ENCODE measurements around the gene EVX2. TPM values are rescaled to one million over a fixed set of nuclear protein-coding genes. Genes with fewer than 3 reads are reported as not detected.

EVX2 gene
- total and polyA plus RNA-seq, 12 donors, result not detected

GRCh38 chr2:176096243-176096985, 12.7 kb upstream of the EVX2 start:
- H3K36me3 ChIP-seq (replicated peaks in 1 of 2), result no peaks in the 10 kb centered on the region
- H3K27ac ChIP-seq, result no peak overlapping the region
- no peak for DNase-seq
- intact Hi-C loops (cut with DNase I), result loop anchor here in 1 of 2 donors (10.0 kb wide), 1 partner anchor 842 kb away; no protein-coding TSS in a partner anchor
- no peak for TF ChIP-seq POLR2A (IDR thresholded peaks at IDR 0.05)
- no peak for TF ChIP-seq CTCF (IDR thresholded peaks at IDR 0.05)
- H3K4me3 ChIP-seq, result peak overlapping the region in 1 of 4 donors; percentile 35
- H3K27me3 ChIP-seq, result peaks cover 99% of the 10 kb centered on the region
- H3K4me1 ChIP-seq (replicated peaks in 1 of 2), result peaks cover 0 to 25% of the 10 kb centered on the region in 2 donors
- no peaks in the 10 kb centered on the region for H3K9me3 ChIP-seq (replicated peaks in 1 of 3)
- 17 to 18% (median 17%) methylated on average over 16 of the region's 16 CpGs for WGBS, 4 donors

- TF ChIP-seq CTCF (IDR thresholded peaks at IDR 0.05) (no peak), POLR2A (IDR thresholded peaks at IDR 0.05) (no peak)
- H3K4me1 ChIP-seq (replicated peaks in 1 of 2), result peaks cover 0 to 25% of the 10 kb centered on the region in 2 donors
- WGBS, 4 donors, result 16 to 22% (median 17%) methylated on average over 5 of the region's 5 CpGs
- peaks cover 99% of the 10 kb centered on the region for H3K27me3 ChIP-seq
- no peak for DNase-seq
- no peaks in the 10 kb centered on the region for H3K36me3 ChIP-seq (replicated peaks in 1 of 2)
- H3K27ac ChIP-seq, result no peak overlapping the region
- H3K4me3 ChIP-seq, result no peak overlapping the region
- H3K9me3 ChIP-seq (replicated peaks in 1 of 3), result no peaks in the 10 kb centered on the region
- intact Hi-C loops (cut with DNase I), result loop anchor here in 1 of 2 donors (10.0 kb wide), 1 partner anchor 841 kb away; no protein-coding TSS in a partner anchor
Measured at GRCh38 chr2:176095421-176095820, 11.7 kb upstream of the EVX2 start.

- Histone ChIP-seq H3K36me3 (replicated peaks in 1 of 2) (no peaks in the 10 kb centered on the region), H3K9me3 (replicated peaks in 1 of 3) (no peaks in the 10 kb centered on the region), H3K27me3 (peaks cover 98% of the 10 kb centered on the region), H3K27ac (no peak overlapping the region), H3K4me3 (no peak overlapping the region), H3K4me1 (replicated peaks in 1 of 2) (peaks cover 0 to 25% of the 10 kb centered on the region in 2 donors)
- 8 to 17% (median 10%) methylated on average over 12 of the region's 12 CpGs for WGBS, 4 donors
- TF ChIP-seq CTCF (IDR thresholded peaks at IDR 0.05), result no peak
- no peak for TF ChIP-seq POLR2A (IDR thresholded peaks at IDR 0.05)
- intact Hi-C loops (cut with DNase I), result loop anchor here in 1 of 2 donors (5.0 to 10.0 kb wide), 2 partner anchors 727 to 840 kb away; no protein-coding TSS in a partner anchor
- no peak for DNase-seq
Measured at GRCh38 chr2:176094349-176094748, 10.6 kb upstream of the EVX2 start.

- Histone ChIP-seq H3K27me3 (peaks cover 97% of the 10 kb centered on the region), H3K9me3 (replicated peaks in 1 of 3) (no peaks in the 10 kb centered on the region), H3K4me3 (no peak overlapping the region), H3K27ac (no peak overlapping the region), H3K4me1 (replicated peaks in 1 of 2) (peaks cover 0 to 25% of the 10 kb centered on the region in 2 donors), H3K36me3 (replicated peaks in 1 of 2) (no peaks in the 10 kb centered on the region)
- TF ChIP-seq POLR2A (IDR thresholded peaks at IDR 0.05) (no peak), CTCF (IDR thresholded peaks at IDR 0.05) (no peak)
- DNase-seq, result no peak
- WGBS, 4 donors, result 11 to 15% (median 13%) methylated on average over 8 of the region's 8 CpGs
- intact Hi-C loops (cut with DNase I), result loop anchor here in 1 of 2 donors (5.0 to 10.0 kb wide), 2 partner anchors 727 to 839 kb away; no protein-coding TSS in a partner anchor
Measured at GRCh38 chr2:176093898-176094249, 10.1 kb upstream of the EVX2 start.

All from adrenal gland (tissue), 12 donors.